Measurements from ENCODE around the gene CMC2.

DNA sequence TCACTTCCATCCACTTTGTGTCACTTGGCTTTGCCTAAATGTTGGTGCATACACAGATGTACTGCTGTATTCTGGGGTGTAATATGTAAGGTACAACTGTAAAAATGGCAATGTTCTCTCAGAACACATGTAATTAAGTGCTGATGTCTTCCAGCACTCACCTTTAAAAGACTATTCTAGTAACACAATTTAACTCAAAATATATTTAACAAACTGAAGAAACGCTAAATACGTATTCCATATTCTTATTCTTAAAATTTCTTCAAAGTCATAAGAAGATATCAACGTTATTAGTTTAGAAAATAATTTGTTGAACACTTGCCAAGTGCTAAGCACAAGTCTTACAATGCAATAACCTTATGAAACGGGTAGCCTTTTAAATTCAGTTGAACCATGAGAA lies 3.6 kb downstream of the CMC2 start:
- TF ChIP-seq, protein P1, sequence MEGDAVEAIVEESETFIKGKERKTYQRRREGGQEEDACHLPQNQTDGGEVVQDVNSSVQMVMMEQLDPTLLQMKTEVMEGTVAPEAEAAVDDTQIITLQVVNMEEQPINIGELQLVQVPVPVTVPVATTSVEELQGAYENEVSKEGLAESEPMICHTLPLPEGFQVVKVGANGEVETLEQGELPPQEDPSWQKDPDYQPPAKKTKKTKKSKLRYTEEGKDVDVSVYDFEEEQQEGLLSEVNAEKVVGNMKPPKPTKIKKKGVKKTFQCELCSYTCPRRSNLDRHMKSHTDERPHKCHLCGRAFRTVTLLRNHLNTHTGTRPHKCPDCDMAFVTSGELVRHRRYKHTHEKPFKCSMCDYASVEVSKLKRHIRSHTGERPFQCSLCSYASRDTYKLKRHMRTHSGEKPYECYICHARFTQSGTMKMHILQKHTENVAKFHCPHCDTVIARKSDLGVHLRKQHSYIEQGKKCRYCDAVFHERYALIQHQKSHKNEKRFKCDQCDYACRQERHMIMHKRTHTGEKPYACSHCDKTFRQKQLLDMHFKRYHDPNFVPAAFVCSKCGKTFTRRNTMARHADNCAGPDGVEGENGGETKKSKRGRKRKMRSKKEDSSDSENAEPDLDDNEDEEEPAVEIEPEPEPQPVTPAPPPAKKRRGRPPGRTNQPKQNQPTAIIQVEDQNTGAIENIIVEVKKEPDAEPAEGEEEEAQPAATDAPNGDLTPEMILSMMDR (IDR thresholded peaks at IDR 0.05), result no peak
- TF ChIP-seq, protein P2, sequence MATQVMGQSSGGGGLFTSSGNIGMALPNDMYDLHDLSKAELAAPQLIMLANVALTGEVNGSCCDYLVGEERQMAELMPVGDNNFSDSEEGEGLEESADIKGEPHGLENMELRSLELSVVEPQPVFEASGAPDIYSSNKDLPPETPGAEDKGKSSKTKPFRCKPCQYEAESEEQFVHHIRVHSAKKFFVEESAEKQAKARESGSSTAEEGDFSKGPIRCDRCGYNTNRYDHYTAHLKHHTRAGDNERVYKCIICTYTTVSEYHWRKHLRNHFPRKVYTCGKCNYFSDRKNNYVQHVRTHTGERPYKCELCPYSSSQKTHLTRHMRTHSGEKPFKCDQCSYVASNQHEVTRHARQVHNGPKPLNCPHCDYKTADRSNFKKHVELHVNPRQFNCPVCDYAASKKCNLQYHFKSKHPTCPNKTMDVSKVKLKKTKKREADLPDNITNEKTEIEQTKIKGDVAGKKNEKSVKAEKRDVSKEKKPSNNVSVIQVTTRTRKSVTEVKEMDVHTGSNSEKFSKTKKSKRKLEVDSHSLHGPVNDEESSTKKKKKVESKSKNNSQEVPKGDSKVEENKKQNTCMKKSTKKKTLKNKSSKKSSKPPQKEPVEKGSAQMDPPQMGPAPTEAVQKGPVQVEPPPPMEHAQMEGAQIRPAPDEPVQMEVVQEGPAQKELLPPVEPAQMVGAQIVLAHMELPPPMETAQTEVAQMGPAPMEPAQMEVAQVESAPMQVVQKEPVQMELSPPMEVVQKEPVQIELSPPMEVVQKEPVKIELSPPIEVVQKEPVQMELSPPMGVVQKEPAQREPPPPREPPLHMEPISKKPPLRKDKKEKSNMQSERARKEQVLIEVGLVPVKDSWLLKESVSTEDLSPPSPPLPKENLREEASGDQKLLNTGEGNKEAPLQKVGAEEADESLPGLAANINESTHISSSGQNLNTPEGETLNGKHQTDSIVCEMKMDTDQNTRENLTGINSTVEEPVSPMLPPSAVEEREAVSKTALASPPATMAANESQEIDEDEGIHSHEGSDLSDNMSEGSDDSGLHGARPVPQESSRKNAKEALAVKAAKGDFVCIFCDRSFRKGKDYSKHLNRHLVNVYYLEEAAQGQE (IDR thresholded peaks at IDR 0.05; ENCODE audit: insufficient read depth in 1 of 2, low read depth in 2 of 2, low read length in 1 of 2), result no peak
- no peak for TF ChIP-seq SIN3A (IDR thresholded peaks at IDR 0.05; ENCODE audit: borderline replicate concordance, insufficient read depth, low read depth, low read length)
- no peak for TF ChIP-seq POLR2AphosphoS5 (IDR thresholded peaks at IDR 0.05; ENCODE audit: low read depth, low read length)
- no peak for TF ChIP-seq TCF7L2 (IDR thresholded peaks at IDR 0.05; ENCODE audit: low read depth, low read length)

Data from Panc1 (cell line).